Ovary (tissue), 3 donors: ENCODE data around the gene ANKLE2.

ENCODE experiments used
- CTCF ChIP-seq, 3 donors: fragments of 450-650 bp in 2 of 3; fragments of 200-600 bp in 1 of 3; IDR thresholded peaks; one replicate each; pipeline versions ENCODE4 v1.5.1 to v1.8.0; 2016 to 2022; ENCODE audit warnings: antibody characterized with exemption in 3 of 3, mild to moderate bottlenecking in 1 of 3
- POLR2A ChIP-seq: fragments of 450-650 bp; IDR thresholded peaks from one replicate; pipeline ENCODE4 v1.6.1; 2017; ENCODE audit warnings: antibody characterized with exemption, mild to moderate bottlenecking, moderate library complexity
- donor health status: DM: no; HTN: no; CAD: no.

DNA sequence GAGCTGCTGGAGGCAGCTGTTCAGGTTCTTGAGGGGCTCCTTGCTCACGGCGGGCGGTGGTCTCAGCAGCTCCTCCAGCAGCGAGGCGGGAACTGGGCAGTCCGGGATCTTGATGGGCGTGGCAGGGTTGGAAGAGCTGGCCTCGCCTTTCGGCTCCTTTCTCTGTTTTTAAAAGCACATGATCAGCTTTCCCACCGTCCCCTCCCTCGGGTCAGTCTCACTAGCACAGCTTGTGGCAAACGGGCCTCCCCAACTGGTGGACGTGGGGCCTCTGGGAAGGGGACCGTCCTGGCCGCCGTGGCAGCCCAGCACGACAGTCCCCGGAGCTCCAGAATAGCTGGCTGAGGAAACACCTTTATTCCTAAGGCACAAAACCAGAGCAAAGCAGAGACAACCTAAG lies 12.5 kb upstream of the ANKLE2 start:
- TF ChIP-seq POLR2A (no peak), CTCF (IDR thresholded peaks at IDR 0.05) (no peak)
